GM23338 (cell line): ENCODE measurements around the gene FOXE3.

Source experiments
- CREB1 ChIP-seq: fragments of 250-450 bp; sonication (Bioruptor Pico); IDR thresholded peaks from 2 replicates; pipeline ENCODE4 v1.5.0; 2020; ENCODE audit warnings: low read depth, mild to moderate bottlenecking, moderate library complexity
- CTCF ChIP-seq, 2 experiments: fragments of 200-600 bp in 1 of 2; sonication (generic) in 1 of 2; conservative IDR thresholded peaks; 2 replicates each; pipeline versions ENCODE4 v1.5.1 to v1.6.1; 2016 to 2017; ENCODE audit warnings: antibody characterized with exemption in 2 of 2, low read depth in 2 of 2, mild to moderate bottlenecking in 2 of 2, moderate library complexity in 1 of 2
- ETS1 ChIP-seq: IDR thresholded peaks from 2 replicates; pipeline ENCODE4 v1.6.1; 2016; ENCODE audit warnings: antibody characterized with exemption
- EZH2 ChIP-seq: fragments of 200-600 bp; sonication (generic); IDR thresholded peaks from one replicate; pipeline ENCODE4 v1.8.0; 2017; ENCODE audit warnings: antibody characterized with exemption, mild to moderate bottlenecking, low read depth; ENCODE audit not compliant: unreplicated experiment
- EZH2phosphoT487 ChIP-seq: fragments of 200-600 bp; sonication (generic); IDR thresholded peaks from one replicate; pipeline ENCODE4 v1.8.1; 2018; ENCODE audit warnings: antibody characterized with exemption; ENCODE audit not compliant: unreplicated experiment
- JUNB ChIP-seq: IDR thresholded peaks from one replicate; pipeline ENCODE4 v1.6.1; 2016; ENCODE audit warnings: antibody characterized with exemption; ENCODE audit not compliant: unreplicated experiment
- POLR2AphosphoS5 ChIP-seq: IDR thresholded peaks from 2 replicates; pipeline ENCODE4 v1.6.1; 2016; ENCODE audit warnings: antibody characterized with exemption, low read depth
- REST ChIP-seq: IDR thresholded peaks from one replicate; pipeline ENCODE4 v1.6.1; 2018; ENCODE audit warnings: antibody characterized with exemption; ENCODE audit not compliant: unreplicated experiment

- TF ChIP-seq EZH2 (no peak), POLR2AphosphoS5 (no peak), CTCF (conservative IDR thresholded peaks at IDR 0.05; ENCODE audit: low read depth in 2 of 2) (no peak), EZH2phosphoT487 (no peak), REST (no peak), JUNB (no peak), CREB1 (CRISPR knock-in tag) (no peak), ETS1 (no peak)
Observed at GRCh38 chr1:47456250-47456649, 40.2 kb downstream of the FOXE3 start.
